GM19468 (cell line): Measurements from ENCODE around the gene RPS6KL1.

ENCODE experiments used
- ATAC-seq: cut with Tn5 transposase; IDR thresholded peaks from one replicate; pipeline ENCODE4 v1.9.1; 2021; ENCODE audit warnings: mild to moderate bottlenecking, moderate library complexity, moderate number of reproducible peaks; ENCODE audit not compliant: unreplicated experiment; ENCODE audit errors: extremely low read depth

RPS6KL1 gene

DNA sequence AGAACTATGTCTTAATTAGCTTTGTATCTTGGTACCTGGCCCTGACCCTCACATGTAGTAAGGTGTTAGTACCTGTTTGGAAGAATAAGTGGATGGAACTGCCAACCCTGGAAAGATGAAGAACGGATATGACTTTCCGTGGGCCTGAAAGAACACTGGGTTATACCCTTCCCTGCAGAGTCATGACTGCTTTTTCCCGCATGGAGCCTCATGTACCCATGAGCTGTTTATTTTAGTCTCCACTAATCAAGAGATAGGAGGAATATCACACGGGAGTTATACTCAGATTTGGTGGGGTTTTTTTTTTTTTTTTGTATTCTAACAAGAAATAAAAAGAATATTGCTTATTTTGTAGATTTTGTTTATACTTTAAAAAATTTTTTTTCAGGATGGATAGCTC lies 25.4 kb downstream of the RPS6KL1 start:
- no peak for ATAC-seq

- no peak for ATAC-seq
Observed at GRCh38 chr14:74896400-74896799, 26.7 kb downstream of the RPS6KL1 start.

- peak; percentile 38 for ATAC-seq
Observed at GRCh38 chr14:74893614-74894091, 29.4 kb downstream of the RPS6KL1 start.

GRCh38 chr14:74892745-74893144 lies 30.3 kb downstream of the RPS6KL1 start:
- ATAC-seq: no peak

GRCh38 chr14:74891870-74892269 lies 31.2 kb downstream of the RPS6KL1 start:
- ATAC-seq: no peak

DNA sequence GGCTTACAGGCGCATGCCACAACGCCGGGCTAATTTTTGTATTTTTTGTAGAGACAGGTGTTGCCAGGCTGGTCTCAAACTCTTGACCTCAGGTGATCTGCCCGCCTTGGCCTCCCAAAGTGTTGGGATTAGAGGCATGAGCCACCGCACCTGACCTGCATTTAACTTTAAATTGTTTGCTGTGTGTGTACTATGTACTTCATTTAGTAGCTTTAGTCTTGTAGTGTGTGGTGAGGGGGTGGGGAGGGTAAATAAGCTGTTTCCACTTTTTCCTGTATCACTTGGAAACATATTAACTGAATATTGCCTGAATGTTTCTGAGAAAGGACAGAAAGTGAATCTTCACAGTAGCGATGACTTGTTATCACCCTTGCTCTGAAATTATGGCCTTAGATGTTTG lies 32.8 kb downstream of the RPS6KL1 start:
- ATAC-seq: no peak

DNA sequence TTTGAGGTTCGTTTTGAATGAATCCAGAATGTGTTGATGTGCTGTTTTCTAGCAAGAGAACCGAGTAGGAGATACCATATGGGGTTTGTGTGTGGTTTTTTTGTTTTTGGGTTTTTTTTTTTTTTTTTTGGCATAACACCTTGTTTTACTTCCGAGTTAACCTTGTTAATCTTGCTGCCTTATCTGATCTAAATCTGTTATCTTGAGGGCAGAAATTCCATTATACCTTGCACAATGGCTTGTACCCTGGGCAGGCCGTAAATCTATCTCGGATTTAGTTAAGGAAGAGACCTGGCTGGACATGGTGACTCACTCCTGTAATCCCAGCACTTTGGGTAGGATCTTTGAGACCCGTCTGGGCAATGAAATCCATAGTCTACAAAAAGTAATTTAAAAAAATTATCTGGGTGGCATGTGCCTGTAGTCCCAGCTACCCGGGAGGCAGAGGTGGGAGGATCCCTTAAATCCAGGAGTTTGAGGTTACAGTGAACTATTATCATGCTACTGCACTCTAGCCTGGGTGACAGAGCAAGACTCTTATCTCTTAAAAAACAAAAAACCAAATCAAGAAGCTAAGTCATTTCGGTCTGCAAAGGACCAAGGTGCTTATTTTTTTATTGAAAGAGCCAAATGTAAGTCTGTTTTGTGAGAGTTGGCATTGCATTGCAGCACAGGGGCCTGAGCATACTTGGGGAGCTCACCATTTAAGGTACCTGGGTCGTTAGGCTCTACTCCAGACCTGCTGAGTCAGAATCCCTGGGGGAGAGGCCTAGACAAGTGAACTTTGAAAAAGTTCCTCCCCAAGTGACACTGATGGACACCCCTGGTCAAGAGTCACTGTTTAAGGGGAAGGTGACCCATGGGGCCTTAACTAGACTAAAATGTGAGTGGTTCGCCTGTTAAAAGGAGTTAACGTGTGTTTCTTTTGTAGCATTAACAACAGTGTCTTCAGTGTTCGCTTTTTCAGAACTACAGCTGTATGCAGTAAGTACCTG lies 34.6 kb downstream of the RPS6KL1 start:
- ATAC-seq: no peak

DNA sequence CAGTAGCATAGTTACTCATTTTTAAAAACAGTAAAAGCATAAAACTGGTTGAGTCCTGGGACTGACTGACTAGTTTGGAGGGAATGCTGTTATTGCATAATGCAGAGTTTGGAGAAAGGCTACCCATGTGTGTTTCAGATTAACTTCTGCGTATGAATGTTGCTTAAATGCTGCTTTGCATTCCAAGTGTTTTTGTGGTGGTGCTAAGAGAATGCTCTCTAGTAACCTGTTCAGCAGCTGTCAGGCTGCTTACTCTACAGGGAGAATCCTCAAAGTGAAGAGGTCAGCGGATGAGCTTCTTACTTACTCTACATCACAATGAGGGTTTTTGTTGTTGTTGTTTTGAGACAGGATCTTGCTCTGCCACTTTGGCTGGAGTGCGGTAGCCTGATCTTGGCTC lies 37.1 kb downstream of the RPS6KL1 start:
- ATAC-seq: no peak

- ATAC-seq: peak; percentile 23
Observed at GRCh38 chr14:74882103-74882920, 40.7 kb downstream of the RPS6KL1 start.

GRCh38 chr14:74881431-74882102 lies 41.5 kb downstream of the RPS6KL1 start, which contains the start of gene DLST:
Gene DLST (plus strand): TSS chr14:74881916. CDS start chr14:74881954, 38 bp downstream.
- ATAC-seq: peak; percentile 71

- ATAC-seq: no peak
Observed at GRCh38 chr14:74879427-74880182, 43.5 kb downstream of the RPS6KL1 start.

DNA sequence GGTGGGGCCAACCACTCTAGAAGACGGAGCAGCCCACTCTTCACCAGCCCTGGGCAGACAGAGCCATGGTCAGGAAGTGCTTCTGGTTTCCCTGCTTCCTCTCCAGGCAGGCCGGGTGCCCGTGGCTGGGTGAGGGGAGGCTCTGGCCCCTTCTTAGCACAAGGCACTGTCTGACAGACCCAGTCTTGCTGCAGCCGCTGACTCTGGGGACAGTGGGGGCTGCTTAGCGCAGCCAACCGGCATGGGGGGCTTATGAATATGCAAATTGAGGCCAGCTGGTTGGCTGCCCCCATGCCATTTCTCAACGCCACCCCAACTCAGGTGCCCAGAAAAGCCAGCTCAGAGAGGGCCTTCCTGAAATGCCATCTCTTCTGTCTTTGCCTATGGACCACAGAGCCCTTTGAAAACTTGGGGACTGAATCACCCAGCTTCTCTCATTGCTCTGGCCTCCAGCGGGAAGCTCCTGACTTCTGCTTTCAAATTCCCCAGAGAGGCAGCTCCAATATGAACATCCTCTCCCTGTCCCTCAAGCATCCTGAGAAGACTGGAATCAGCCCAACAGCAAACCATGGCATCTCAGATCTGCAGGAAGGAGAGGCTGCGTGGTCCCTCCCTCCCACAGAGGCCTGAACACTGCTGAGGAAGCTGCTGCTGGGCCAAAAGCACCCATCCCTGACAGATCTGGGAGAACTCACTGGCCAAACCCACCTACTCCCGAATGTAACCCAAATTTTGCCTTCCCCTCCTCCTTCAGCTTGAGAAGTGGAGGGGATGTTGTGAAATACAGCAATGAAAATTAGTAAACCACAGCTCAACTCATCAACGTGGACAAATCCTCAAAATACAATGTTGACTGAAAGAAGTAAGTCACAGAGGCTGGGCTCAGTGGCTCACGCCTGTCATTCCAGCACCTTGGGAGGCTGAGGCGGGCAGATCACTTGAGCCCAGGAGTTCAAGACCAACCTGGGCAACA lies 46.8 kb downstream of the RPS6KL1 start, which contains the start of gene PROX2:
Gene PROX2 (minus strand): TSS at position 205 of the 973 bp plus-strand sequence. CDS start 12,311 bp downstream, outside the sequence.
- no peak for ATAC-seq

DNA sequence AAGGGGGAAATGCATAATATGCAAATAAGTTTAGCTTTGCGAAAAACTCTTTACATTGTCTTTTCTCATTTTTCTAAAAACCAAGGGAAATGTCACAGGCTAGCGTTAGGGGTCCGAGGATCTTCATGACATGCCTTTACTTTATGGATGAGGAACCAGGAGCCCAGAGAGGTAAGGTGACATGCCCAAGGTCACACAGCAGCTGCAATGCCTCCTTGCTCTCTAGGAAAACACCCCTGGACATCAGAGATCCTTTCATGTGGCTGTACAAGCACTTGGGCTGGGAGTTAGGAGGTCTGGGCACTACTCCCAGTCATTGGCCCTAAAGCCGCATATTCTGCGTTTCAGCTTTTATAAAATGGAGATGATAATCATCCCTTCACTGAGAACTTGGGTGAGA lies 47.9 kb downstream of the RPS6KL1 start:
- ATAC-seq: no peak

- ATAC-seq: no peak
Observed at GRCh38 chr14:74871819-74872218, 51.2 kb downstream of the RPS6KL1 start.

- no peak for ATAC-seq
Observed at GRCh38 chr14:74868739-74869138, 54.3 kb downstream of the RPS6KL1 start.

GRCh38 chr14:74867673-74868072 lies 55.4 kb downstream of the RPS6KL1 start:
- ATAC-seq: no peak

- ATAC-seq: no peak
Observed at GRCh38 chr14:74866708-74867389, 56.2 kb downstream of the RPS6KL1 start.

DNA sequence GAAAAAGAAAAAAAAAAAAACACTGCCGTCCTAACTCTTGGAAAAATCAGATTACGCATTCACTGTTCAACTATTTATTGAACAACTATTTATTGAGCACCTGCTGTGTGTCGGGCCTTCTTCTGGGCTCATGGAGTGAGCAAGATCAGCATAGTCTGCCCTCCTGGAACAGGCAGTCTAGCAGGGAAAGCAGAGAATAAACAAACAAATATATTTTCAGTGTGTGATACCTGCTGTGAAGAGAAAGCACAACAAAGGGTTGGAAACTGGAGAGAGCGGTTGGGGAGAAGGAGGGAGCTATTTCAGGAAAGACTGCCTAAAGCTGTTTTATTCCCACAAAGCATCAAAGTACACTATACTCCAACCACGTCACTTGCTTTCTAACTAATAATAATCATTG lies 57.9 kb downstream of the RPS6KL1 start:
- no peak for ATAC-seq
